ENCODE results near the gene CAMK2A.

CAMK2A gene

GRCh38 chr5:150208187-150209098, 81.1 kb downstream of the CAMK2A start:
- no peak for DNase-seq

- DNase-seq: no peak
Observed at GRCh38 chr5:150206779-150207115, 82.8 kb downstream of the CAMK2A start.

- DNase-seq: no peak
Observed at GRCh38 chr5:150206098-150206778, 83.3 kb downstream of the CAMK2A start.

- DNase-seq: no peak
Observed at GRCh38 chr5:150204590-150204960, 85.0 kb downstream of the CAMK2A start.

GRCh38 chr5:150203832-150204589, 85.6 kb downstream of the CAMK2A start:
- DNase-seq: no peak

- DNase-seq: no peak
Observed at GRCh38 chr5:150202501-150202900, 87.1 kb downstream of the CAMK2A start.

GRCh38 chr5:150197476-150197875, 92.1 kb downstream of the CAMK2A start:
- DNase-seq: no peak

- no peak for DNase-seq
Observed at GRCh38 chr5:150196986-150197385, 92.6 kb downstream of the CAMK2A start.

- DNase-seq: no peak
Observed at GRCh38 chr5:150196514-150196913, 93.1 kb downstream of the CAMK2A start.

GRCh38 chr5:150195736-150196485, 93.7 kb downstream of the CAMK2A start:
- no peak for DNase-seq

GRCh38 chr5:150192462-150192861, 97.1 kb downstream of the CAMK2A start:
- no peak for DNase-seq

GRCh38 chr5:150190987-150191386, 98.6 kb downstream of the CAMK2A start:
- DNase-seq: no peak

- DNase-seq: no peak
Observed at GRCh38 chr5:150190503-150190979, 99.0 kb downstream of the CAMK2A start.

GRCh38 chr5:150189728-150190502, 99.7 kb downstream of the CAMK2A start, which contains the start of gene SLC6A7:
SLC6A7 (plus strand) TSS chr5:150190062; CDS start chr5:150190328, 266 bp downstream.
- no peak for DNase-seq

GRCh38 chr5:150189326-150189725, 100.2 kb downstream of the CAMK2A start:
- no peak for DNase-seq

- no peak for DNase-seq
Observed at GRCh38 chr5:150188146-150188842, 101.3 kb downstream of the CAMK2A start.

GRCh38 chr5:150186897-150187296, 102.7 kb downstream of the CAMK2A start:
- no peak for DNase-seq

GRCh38 chr5:150186137-150186536, 103.4 kb downstream of the CAMK2A start:
- no peak for DNase-seq

- no peak for DNase-seq
Observed at GRCh38 chr5:150184990-150185912, 104.3 kb downstream of the CAMK2A start.

- no peak for DNase-seq
Observed at GRCh38 chr5:150184006-150184405, 105.6 kb downstream of the CAMK2A start.

All from NCI-H2081 (cell line).